ENCODE results near the gene APOL3. TPM values are rescaled to one million over a fixed set of nuclear protein-coding genes. Genes with fewer than 3 reads are reported as not detected.
A peak's percentile ranks its signal among the peaks of the same experiment; 100 is the strongest.
"Not testable (repeated sequence)": the region's sequence is repeated elsewhere in the genome, so short reads cannot be mapped to it uniquely, and the experiment has no call there.

The APOL3 gene
- total RNA-seq, 1 donor = 13.8 TPM

DNA sequence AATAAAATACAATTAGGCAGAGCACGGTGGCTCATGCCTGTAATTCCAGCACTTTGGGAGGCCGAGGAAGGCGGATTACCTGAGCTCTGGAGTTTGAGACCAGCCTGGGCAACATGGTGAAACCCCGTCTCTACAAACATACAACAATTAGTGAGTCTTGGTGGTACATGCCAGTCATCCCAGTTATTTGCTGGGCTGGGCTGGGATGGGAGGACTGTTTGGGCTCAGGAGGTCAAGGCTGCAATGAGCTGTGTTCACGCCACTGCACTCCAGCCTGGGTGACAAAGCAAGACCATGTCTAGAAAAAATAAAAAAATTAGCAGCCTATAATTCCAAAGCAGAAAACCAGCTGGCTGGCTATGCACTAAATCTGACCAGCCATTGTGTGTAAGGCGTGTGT lies 35.1 kb downstream of the APOL3 start:
- no peak for DNase-seq (ENCODE audit: insufficient read length, low spot score, missing footprints)
- TF ChIP-seq, protein P1, sequence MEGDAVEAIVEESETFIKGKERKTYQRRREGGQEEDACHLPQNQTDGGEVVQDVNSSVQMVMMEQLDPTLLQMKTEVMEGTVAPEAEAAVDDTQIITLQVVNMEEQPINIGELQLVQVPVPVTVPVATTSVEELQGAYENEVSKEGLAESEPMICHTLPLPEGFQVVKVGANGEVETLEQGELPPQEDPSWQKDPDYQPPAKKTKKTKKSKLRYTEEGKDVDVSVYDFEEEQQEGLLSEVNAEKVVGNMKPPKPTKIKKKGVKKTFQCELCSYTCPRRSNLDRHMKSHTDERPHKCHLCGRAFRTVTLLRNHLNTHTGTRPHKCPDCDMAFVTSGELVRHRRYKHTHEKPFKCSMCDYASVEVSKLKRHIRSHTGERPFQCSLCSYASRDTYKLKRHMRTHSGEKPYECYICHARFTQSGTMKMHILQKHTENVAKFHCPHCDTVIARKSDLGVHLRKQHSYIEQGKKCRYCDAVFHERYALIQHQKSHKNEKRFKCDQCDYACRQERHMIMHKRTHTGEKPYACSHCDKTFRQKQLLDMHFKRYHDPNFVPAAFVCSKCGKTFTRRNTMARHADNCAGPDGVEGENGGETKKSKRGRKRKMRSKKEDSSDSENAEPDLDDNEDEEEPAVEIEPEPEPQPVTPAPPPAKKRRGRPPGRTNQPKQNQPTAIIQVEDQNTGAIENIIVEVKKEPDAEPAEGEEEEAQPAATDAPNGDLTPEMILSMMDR (IDR thresholded peaks at IDR 0.05; ENCODE audit: extremely low read depth, low read depth, low read length) = no peak
- no peaks in the 10 kb centered on the region for H4K20me1 ChIP-seq (ENCODE audit: insufficient read depth, low read length)

DNA sequence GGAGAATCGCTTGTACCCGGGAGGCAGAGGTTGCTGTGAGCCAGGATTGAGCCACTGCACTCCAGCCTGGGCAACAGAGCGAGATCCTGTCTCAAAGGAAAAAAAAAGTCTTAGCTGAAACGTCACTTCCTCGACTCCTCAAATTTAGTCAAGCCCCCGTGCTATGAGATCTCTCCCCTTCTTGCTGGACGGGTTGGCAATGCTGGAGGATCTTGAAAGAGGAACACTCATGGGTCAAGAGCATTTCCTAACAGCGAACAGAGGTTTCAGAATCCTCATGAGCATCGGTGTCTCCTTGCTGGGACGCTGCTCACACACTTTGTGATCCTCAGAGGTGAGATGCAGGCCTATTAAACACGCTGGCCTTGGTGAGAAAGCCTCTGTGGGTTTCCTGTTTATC lies 35.9 kb downstream of the APOL3 start:
- no peak overlapping the region for H3K27ac ChIP-seq (ENCODE audit: low read depth, low read length)
- TF ChIP-seq, protein P1 (IDR thresholded peaks at IDR 0.05; ENCODE audit: extremely low read depth, low read depth, low read length) = no peak
- peaks cover 8% of the 10 kb centered on the region for H3K27me3 ChIP-seq (ENCODE audit: insufficient read depth, low read length)
- no peaks in the 10 kb centered on the region for H3K79me2 ChIP-seq (ENCODE audit: insufficient read depth, low read length)
- H2AFZ ChIP-seq (ENCODE audit: low read length) = no peak overlapping the region
- peaks cover 3% of the 10 kb centered on the region for H3K4me1 ChIP-seq (ENCODE audit: insufficient read depth, low read length)
- no peaks in the 10 kb centered on the region for H3K9me3 ChIP-seq (ENCODE audit: low read depth, low read length)
- no peaks in the 10 kb centered on the region for H3K36me3 ChIP-seq (ENCODE audit: insufficient read depth, low read length)
- no peaks in the 10 kb centered on the region for H4K20me1 ChIP-seq (ENCODE audit: insufficient read depth, low read length)
- no peak for DNase-seq (ENCODE audit: insufficient read length, low spot score, missing footprints)
- H3K4me2 ChIP-seq (ENCODE audit: insufficient read depth, low read length) = no peak overlapping the region
- H3K4me3 ChIP-seq (ENCODE audit: insufficient read depth, low read length) = no peak overlapping the region

More for the DNA sequence above, 35.1 kb downstream of the APOL3 start:
- Histone ChIP-seq H3K36me3 (ENCODE audit: insufficient read depth, low read length) (no peaks in the 10 kb centered on the region), H3K79me2 (ENCODE audit: insufficient read depth, low read length) (no peaks in the 10 kb centered on the region), H3K4me2 (ENCODE audit: insufficient read depth, low read length) (no peak overlapping the region), H3K4me3 (ENCODE audit: insufficient read depth, low read length) (no peak overlapping the region), H3K4me1 (ENCODE audit: insufficient read depth, low read length) (peaks cover 3% of the 10 kb centered on the region), H2AFZ (ENCODE audit: low read length) (no peak overlapping the region), H3K27ac (ENCODE audit: low read depth, low read length) (no peak overlapping the region), H3K27me3 (ENCODE audit: insufficient read depth, low read length) (peaks cover 14% of the 10 kb centered on the region), H3K9me3 (ENCODE audit: low read depth, low read length) (no peaks in the 10 kb centered on the region)

DNA sequence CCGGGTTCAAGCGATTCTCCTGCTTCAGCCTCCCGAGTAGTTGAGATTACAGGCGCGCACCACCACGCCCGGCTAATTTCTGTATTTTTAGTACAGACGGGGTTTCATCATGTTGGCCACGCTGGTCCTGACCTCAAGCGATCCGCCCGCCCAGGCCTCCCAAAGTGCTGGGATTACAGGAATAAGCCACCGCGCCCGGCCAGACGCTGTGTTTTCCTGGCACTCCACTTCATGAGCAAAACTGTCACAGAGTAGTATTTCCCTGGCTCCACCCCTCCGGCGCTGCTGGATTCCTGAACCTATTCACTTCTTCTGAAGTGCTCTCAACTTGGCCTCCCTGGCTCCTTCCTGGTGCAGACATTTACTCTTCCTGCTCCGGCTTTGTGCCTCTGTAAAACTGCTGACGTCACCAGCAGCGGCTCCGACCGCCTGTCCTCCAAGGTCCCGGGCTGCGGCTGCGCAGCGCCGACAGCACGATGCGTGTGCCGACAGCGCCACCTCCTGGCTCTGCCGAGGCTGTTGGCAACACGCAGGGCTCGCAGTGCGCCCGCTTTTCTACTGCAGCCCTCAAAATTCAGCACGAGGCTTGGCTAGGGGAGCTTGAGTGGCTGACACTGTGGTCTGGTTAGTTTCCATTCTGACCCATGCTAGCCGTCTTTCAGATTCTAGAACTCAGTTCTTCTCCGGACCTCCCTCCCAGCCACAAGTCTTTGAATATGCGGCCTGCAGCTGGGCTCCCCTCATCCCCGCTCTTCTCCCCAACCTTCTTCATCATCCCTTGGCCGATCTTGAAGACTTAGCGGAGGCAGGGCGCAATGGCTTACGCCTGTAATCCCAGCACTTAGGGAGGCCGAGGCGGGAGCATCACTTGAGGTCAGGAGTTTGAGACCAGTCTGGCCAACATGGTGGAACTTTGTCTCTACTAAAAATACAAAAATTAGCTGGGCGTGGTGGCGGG lies 36.6 kb downstream of the APOL3 start:
- H3K9me3 ChIP-seq (ENCODE audit: low read depth, low read length) = no peaks in the 10 kb centered on the region
- no peaks in the 10 kb centered on the region for H4K20me1 ChIP-seq (ENCODE audit: insufficient read depth, low read length)
- H3K79me2 ChIP-seq (ENCODE audit: insufficient read depth, low read length) = no peaks in the 10 kb centered on the region
- TF ChIP-seq, protein P1 (IDR thresholded peaks at IDR 0.05; ENCODE audit: extremely low read depth, low read depth, low read length) = peak; percentile 95
- H3K36me3 ChIP-seq (ENCODE audit: insufficient read depth, low read length) = no peaks in the 10 kb centered on the region
- peaks cover 3% of the 10 kb centered on the region for H3K4me1 ChIP-seq (ENCODE audit: insufficient read depth, low read length)
- H3K27ac ChIP-seq (ENCODE audit: low read depth, low read length) = peak overlapping the region; percentile 72
- H2AFZ ChIP-seq (ENCODE audit: low read length) = peak overlapping the region; percentile 99
- peaks cover 8% of the 10 kb centered on the region for H3K27me3 ChIP-seq (ENCODE audit: insufficient read depth, low read length)
- H3K4me3 ChIP-seq (ENCODE audit: insufficient read depth, low read length) = peak overlapping the region; percentile 65
- H3K4me2 ChIP-seq (ENCODE audit: insufficient read depth, low read length) = peak overlapping the region; percentile 81
- DNase-seq (ENCODE audit: insufficient read length, low spot score, missing footprints) = peak; percentile 98

DNA sequence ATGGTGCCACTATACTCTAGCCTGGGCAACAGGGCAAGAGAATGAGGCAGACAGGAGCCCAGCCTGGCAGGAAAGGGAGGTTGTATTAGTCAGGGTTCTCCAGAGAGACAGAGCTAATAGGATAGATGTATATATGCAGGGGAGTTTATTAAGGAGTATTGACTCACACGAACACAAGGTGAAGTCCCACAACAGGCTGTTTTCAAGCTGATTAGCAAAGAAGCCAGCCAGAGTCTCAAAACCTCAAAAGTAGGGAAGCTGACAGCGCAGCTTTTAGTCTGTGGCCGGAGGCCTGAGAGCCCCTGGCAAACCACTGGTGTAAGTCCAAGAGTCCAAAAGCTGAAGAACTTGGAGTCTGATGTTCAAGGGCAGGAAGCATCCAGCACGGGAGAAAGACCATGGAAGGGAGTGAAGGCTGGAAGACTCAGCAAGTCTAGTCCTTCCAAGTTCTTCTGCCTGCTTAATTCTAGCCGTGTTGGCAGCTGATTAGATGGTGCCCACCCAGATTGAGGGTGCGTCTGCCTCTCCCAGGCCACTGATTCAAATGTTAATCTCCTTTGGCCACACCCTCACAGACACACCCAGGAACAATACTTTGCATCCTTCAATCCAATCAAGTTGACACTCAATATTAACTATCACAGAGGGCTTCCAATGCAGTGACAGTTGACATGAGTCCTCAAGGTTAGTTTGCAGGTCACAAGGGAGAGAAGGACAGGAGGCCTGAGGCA lies 39.8 kb downstream of the APOL3 start:
- not testable (repeated sequence) for H3K36me3 ChIP-seq (ENCODE audit: insufficient read depth, low read length); H3K4me2 ChIP-seq (ENCODE audit: insufficient read depth, low read length); H3K9me3 ChIP-seq (ENCODE audit: low read depth, low read length); H3K27me3 ChIP-seq (ENCODE audit: insufficient read depth, low read length); H3K27ac ChIP-seq (ENCODE audit: low read depth, low read length); H4K20me1 ChIP-seq (ENCODE audit: insufficient read depth, low read length); DNase-seq (ENCODE audit: insufficient read length, low spot score, missing footprints); H3K79me2 ChIP-seq (ENCODE audit: insufficient read depth, low read length); H3K4me3 ChIP-seq (ENCODE audit: insufficient read depth, low read length); H3K4me1 ChIP-seq (ENCODE audit: insufficient read depth, low read length); H2AFZ ChIP-seq (ENCODE audit: low read length)
